ENCODE results near the gene RABGAP1L. TPM values are rescaled to one million over a fixed set of nuclear protein-coding genes. Genes with fewer than 3 reads are reported as not detected.

RABGAP1L gene
- total RNA-seq, 2 experiments from 2014 or later: 59.8 to 67.6 TPM

GRCh38 chr1:174262349-174263241 lies 103.3 kb downstream of the RABGAP1L start:
- peak in 3 of 14 experiments; percentile 29 to 38 (median 35) for DNase-seq
- no peak for ATAC-seq (ENCODE audit: poor library complexity)
- H3K4me1 Mint-ChIP-seq (ENCODE audit: low read depth): no peaks in the 10 kb centered on the region
- CTCF ChIA-PET: interaction anchor here (0.8 to 1.1 kb wide), 4 partner anchors 13 to 481 kb away, joined by 3 read pairs; no protein-coding TSS in a partner anchor
- Histone ChIP-seq H3K9me3 (ENCODE audit: control insufficient read depth in 1 of 2, insufficient read depth in 1 of 2, low read length in 2 of 2) (no peaks in the 10 kb centered on the region), H3K4me3 (ENCODE audit: low read length) (no peak overlapping the region), H3K27ac (ENCODE audit: low read depth in 1 of 2, low read length in 2 of 2) (no peak overlapping the region), H3K27me3 (ENCODE audit: control insufficient read depth in 1 of 2, insufficient read depth in 2 of 2, low read length in 2 of 2) (no peaks in the 10 kb centered on the region), H3K36me3 (ENCODE audit: insufficient read depth, low read length) (no peaks in the 10 kb centered on the region), H3K4me1 (ENCODE audit: insufficient read depth, low read length) (no peaks in the 10 kb centered on the region)
- intact Hi-C loops (cut with DNase I, micrococcal nuclease): loop anchor here in 1 of 2 experiments (1.0 kb wide), 1 partner anchor 464 kb away; no protein-coding TSS in a partner anchor
- POLR2A ChIA-PET: no interaction called here
- H3K27me3 Mint-ChIP-seq: no peaks in the 10 kb centered on the region
- no peak overlapping the region for H3K4me3 Mint-ChIP-seq
- H3K9me3 Mint-ChIP-seq: no peaks in the 10 kb centered on the region
- H3K36me3 Mint-ChIP-seq (ENCODE audit: low read depth): peaks cover 4% of the 10 kb centered on the region
- peak; percentile 30 for TF ChIP-seq CTCF (IDR thresholded peaks at IDR 0.05)
- no peak overlapping the region for H3K27ac Mint-ChIP-seq

DNA sequence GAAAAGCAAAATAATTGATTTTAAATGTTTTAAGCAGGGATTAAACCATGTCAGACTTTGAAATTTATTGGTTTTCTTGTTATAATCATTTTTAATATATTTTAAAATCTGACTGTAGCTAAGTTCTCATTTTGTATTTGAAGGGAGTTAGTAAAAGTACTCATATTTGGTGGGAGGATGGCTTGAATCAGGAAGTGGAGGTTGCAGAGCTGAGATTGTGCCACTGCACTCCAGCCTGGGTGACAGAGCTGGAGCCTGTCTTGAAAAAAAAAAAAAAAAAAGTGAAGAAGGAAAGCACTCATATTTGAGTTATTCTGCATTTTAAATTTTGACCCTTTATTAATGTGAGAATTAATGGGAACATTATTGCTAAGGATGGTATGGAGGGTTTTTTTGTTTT lies 106.0 kb downstream of the RABGAP1L start:
- no peaks in the 10 kb centered on the region for H3K9me3 Mint-ChIP-seq
- intact Hi-C loops (cut with DNase I, micrococcal nuclease): no loop called here
- H3K4me1 Mint-ChIP-seq (ENCODE audit: low read depth): no peaks in the 10 kb centered on the region
- Histone ChIP-seq H3K27me3 (ENCODE audit: control insufficient read depth in 1 of 2, insufficient read depth in 2 of 2, low read length in 2 of 2) (no peaks in the 10 kb centered on the region), H3K36me3 (ENCODE audit: insufficient read depth, low read length) (no peaks in the 10 kb centered on the region), H3K4me1 (ENCODE audit: insufficient read depth, low read length) (no peaks in the 10 kb centered on the region), H3K27ac (ENCODE audit: low read depth in 1 of 2, low read length in 2 of 2) (no peak overlapping the region), H3K9me3 (ENCODE audit: control insufficient read depth in 1 of 2, insufficient read depth in 1 of 2, low read length in 2 of 2) (no peaks in the 10 kb centered on the region), H3K4me3 (ENCODE audit: low read length) (no peak overlapping the region)
- ChIA-PET CTCF (interaction anchor here (0.9 kb wide), 1 partner anchor 10 kb away, joined by 3 read pairs; no protein-coding TSS in a partner anchor), POLR2A (no interaction called here)
- no peak for TF ChIP-seq CTCF (IDR thresholded peaks at IDR 0.05)
- no peaks in the 10 kb centered on the region for H3K27me3 Mint-ChIP-seq
- no peak overlapping the region for H3K4me3 Mint-ChIP-seq
- H3K36me3 Mint-ChIP-seq (ENCODE audit: low read depth): peaks cover 4% of the 10 kb centered on the region
- ATAC-seq (ENCODE audit: poor library complexity) (no peak), DNase-seq (no peak)
- H3K27ac Mint-ChIP-seq: no peak overlapping the region

DNA sequence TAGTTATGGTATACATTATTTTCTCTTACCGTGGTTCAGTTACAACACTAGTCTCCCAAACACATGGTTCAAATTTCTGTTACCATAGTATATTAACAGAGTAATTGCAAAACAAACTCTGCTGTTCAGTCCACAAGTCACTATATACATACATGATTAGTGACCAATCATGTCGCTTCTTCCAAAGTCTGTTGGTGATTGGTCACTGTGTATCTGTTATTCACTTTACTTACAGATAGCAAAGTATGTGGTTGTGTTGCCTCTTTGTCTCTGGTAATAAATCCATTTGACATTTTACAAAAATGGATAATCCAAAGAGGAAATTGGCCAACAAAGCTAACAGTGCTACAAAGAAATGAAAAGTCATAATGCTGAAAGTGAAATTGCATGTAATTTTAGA lies 107.2 kb downstream of the RABGAP1L start:
- H3K36me3 ChIP-seq (ENCODE audit: insufficient read depth, low read length): no peaks in the 10 kb centered on the region
- H3K9me3 ChIP-seq (ENCODE audit: control insufficient read depth in 1 of 2, insufficient read depth in 1 of 2, low read length in 2 of 2): no peaks in the 10 kb centered on the region
- H3K4me1 Mint-ChIP-seq (ENCODE audit: low read depth): no peaks in the 10 kb centered on the region
- H3K36me3 Mint-ChIP-seq (ENCODE audit: low read depth): peaks cover 4% of the 10 kb centered on the region
- no peaks in the 10 kb centered on the region for H3K4me1 ChIP-seq (ENCODE audit: insufficient read depth, low read length)
- no peaks in the 10 kb centered on the region for H3K27me3 Mint-ChIP-seq
- no peaks in the 10 kb centered on the region for H3K27me3 ChIP-seq (ENCODE audit: control insufficient read depth in 1 of 2, insufficient read depth in 2 of 2, low read length in 2 of 2)
- H3K9me3 Mint-ChIP-seq: no peaks in the 10 kb centered on the region
- DNase-seq (no peak), ATAC-seq (ENCODE audit: poor library complexity) (no peak)
- H3K27ac Mint-ChIP-seq: no peak overlapping the region
- intact Hi-C loops (cut with DNase I, micrococcal nuclease): no loop called here
- H3K4me3 ChIP-seq (ENCODE audit: low read length): no peak overlapping the region
- CTCF ChIA-PET: no interaction called here
- no peak for TF ChIP-seq CTCF (IDR thresholded peaks at IDR 0.05)
- POLR2A ChIA-PET: no interaction called here
- H3K27ac ChIP-seq (ENCODE audit: low read depth in 1 of 2, low read length in 2 of 2): no peak overlapping the region
- H3K4me3 Mint-ChIP-seq: no peak overlapping the region

All from CD4-positive, alpha-beta T cell (primary cell).